Lower leg skin (tissue), 3 donors: Measurements from ENCODE around the gene ZNG1E.
"Not testable (repeated sequence)": the region's sequence is repeated elsewhere in the genome, so short reads cannot be mapped to it uniquely, and the experiment has no call there.

Experiments
- CTCF ChIP-seq, 3 donors: fragments of 450-650 bp; IDR thresholded peaks; one replicate each; pipeline ENCODE4 v1.5.1; 2016; ENCODE audit warnings: antibody characterized with exemption in 3 of 3, mild to moderate bottlenecking in 3 of 3, moderate library complexity in 2 of 3
- POLR2A ChIP-seq, 2 donors: fragments of 450-650 bp; IDR thresholded peaks; one replicate each; pipeline ENCODE4 v1.6.1; 2016 to 2017; ENCODE audit warnings: antibody characterized with exemption in 2 of 2, mild to moderate bottlenecking in 1 of 2, moderate library complexity in 1 of 2

GRCh38 chr9:65678533-65678932 lies 2.8 kb downstream of the ZNG1E start:
- not testable (repeated sequence) for TF ChIP-seq POLR2A, CTCF (IDR thresholded peaks at IDR 0.05)
